ENCODE measurements around the gene DPYD. TPM values are rescaled to one million over a fixed set of nuclear protein-coding genes. Genes with fewer than 3 reads are reported as not detected.

Gene DPYD
- total RNA-seq, 1 experiment from 2014 or later, result 12.8 TPM

GRCh38 chr1:97145321-97145956, 775.4 kb downstream of the DPYD start:
- no TSS peak for BruUV-seq (replicated peaks)

GRCh38 chr1:97144527-97144926, 776.3 kb downstream of the DPYD start:
- TF ChIP-seq EZH2 (IDR thresholded peaks at IDR 0.05; ENCODE audit: low read length, unreplicated experiment), result no peak
- no peak for TF ChIP-seq CTCF (conservative IDR thresholded peaks at IDR 0.05; ENCODE audit: low read depth, low read length)
- no peak for TF ChIP-seq EZH2phosphoT487 (IDR thresholded peaks at IDR 0.05; ENCODE audit: borderline replicate concordance, low read length)
- H3K9me3 ChIP-seq (ENCODE audit: low read length), result no peaks in the 10 kb centered on the region
- no peaks in the 10 kb centered on the region for H3K36me3 ChIP-seq (ENCODE audit: low read depth, low read length)
- intact Hi-C loops (cut with micrococcal nuclease), result loop anchor here (2.0 to 10.0 kb wide), 6 partner anchors 48 to 1180 kb away; no protein-coding TSS in a partner anchor
- H2AFZ ChIP-seq (ENCODE audit: low read length), result no peak overlapping the region
- no peaks in the 10 kb centered on the region for H3K79me2 ChIP-seq (ENCODE audit: low read length)
- ChIA-PET POLR2A (ENCODE audit: unreplicated experiment) (no interaction called here), CTCF (no interaction called here)
- H3K9me2 ChIP-seq (replicated peaks; ENCODE audit: low read length), result no peaks in the 10 kb centered on the region
- H3K4me1 ChIP-seq (ENCODE audit: insufficient read depth, low read length), result peaks cover 24% of the 10 kb centered on the region
- no peaks in the 10 kb centered on the region for H3K27me3 ChIP-seq (ENCODE audit: low read length)
- H3K4me2 ChIP-seq (ENCODE audit: low read length), result peak overlapping the region; percentile 40
- no peaks in the 10 kb centered on the region for H3F3A ChIP-seq (ENCODE audit: low read length, unreplicated experiment)
- no TSS peak for BruUV-seq (replicated peaks)
- H4K20me1 ChIP-seq (ENCODE audit: low read length), result no peaks in the 10 kb centered on the region
- no peak overlapping the region for H3K4me3 ChIP-seq (ENCODE audit: low read length)
- ATAC-seq (peak; percentile 85), DNase-seq (peak; percentile 81)
- H3K27ac ChIP-seq (ENCODE audit: low read length), result peak overlapping the region; percentile 56
- no peak overlapping the region; the same call in 1 of the 2 replicates for H3K9ac ChIP-seq (ENCODE audit: low read length)

More at GRCh38 chr1:97145321-97145956, 775.4 kb downstream of the DPYD start:
- H2AFZ ChIP-seq (ENCODE audit: low read length), result no peak overlapping the region
- no peaks in the 10 kb centered on the region for H3K9me2 ChIP-seq (replicated peaks; ENCODE audit: low read length)
- H3K79me2 ChIP-seq (ENCODE audit: low read length), result no peaks in the 10 kb centered on the region
- H3K36me3 ChIP-seq (ENCODE audit: low read depth, low read length), result no peaks in the 10 kb centered on the region
- ATAC-seq, result peak; percentile 47
- CTCF ChIA-PET, result no interaction called here
- H3K4me1 ChIP-seq (ENCODE audit: insufficient read depth, low read length), result peaks cover 24% of the 10 kb centered on the region
- H3K27me3 ChIP-seq (ENCODE audit: low read length), result no peaks in the 10 kb centered on the region
- no peaks in the 10 kb centered on the region for H4K20me1 ChIP-seq (ENCODE audit: low read length)
- DNase-seq, result no peak
- 0 out of 2 replicates have a peak overlapping the region, but pooled peaks have one; percentile 56 for H3K27ac ChIP-seq (ENCODE audit: low read length)
- H3K9me3 ChIP-seq (ENCODE audit: low read length), result no peaks in the 10 kb centered on the region
- H3K4me3 ChIP-seq (ENCODE audit: low read length), result no peak overlapping the region
- POLR2A ChIA-PET (ENCODE audit: unreplicated experiment), result no interaction called here
- intact Hi-C loops (cut with micrococcal nuclease), result loop anchor here (2.0 to 10.0 kb wide), 3 partner anchors 47 to 1179 kb away; no protein-coding TSS in a partner anchor
- TF ChIP-seq CTCF (conservative IDR thresholded peaks at IDR 0.05; ENCODE audit: low read depth, low read length) (no peak), EZH2 (IDR thresholded peaks at IDR 0.05; ENCODE audit: low read length, unreplicated experiment) (no peak), EZH2phosphoT487 (IDR thresholded peaks at IDR 0.05; ENCODE audit: borderline replicate concordance, low read length) (no peak)
- no peak overlapping the region for H3K9ac ChIP-seq (ENCODE audit: low read length)
- H3F3A ChIP-seq (ENCODE audit: low read length, unreplicated experiment), result no peaks in the 10 kb centered on the region
- H3K4me2 ChIP-seq (ENCODE audit: low read length), result 0 out of 2 replicates have a peak overlapping the region, but pooled peaks have one; percentile 40

All from PC-3 (cell line).